ENCODE measurements around the gene PDE4A. TPM values are rescaled to one million over a fixed set of nuclear protein-coding genes. Genes with fewer than 3 reads are reported as not detected.

PDE4A gene
- total and polyA plus RNA-seq, 2 of the 13 experiments (the other 11 are each of a cell fraction or from before 2014, with no cell fraction given): 1.1 to 4.1 TPM

DNA sequence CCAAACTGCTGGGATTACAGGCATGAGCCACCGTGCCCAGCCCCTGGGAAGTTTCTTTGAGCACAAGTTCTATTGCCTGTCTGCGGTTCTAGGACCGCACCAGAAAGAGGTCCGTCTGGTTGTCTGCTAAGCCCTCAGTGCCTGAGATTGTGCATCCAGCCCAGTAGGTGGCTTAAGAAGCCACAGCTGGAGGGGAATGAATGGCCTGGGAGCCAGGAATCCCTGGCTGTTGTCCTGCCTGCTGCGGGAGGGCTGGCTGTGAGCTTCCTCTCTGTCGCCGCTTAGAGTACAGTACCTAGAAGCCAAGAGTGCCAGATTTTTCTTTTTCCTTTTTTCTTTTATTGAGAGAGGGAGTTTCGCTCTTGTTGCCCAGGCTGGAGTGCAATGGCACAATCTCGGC is 35.8 kb upstream of the PDE4A start:
- peak; percentile 40 for ATAC-seq
- no TSS peak for BruUV-seq (replicated peaks)
- 22% methylated on average over 9 of the region's 9 CpGs for WGBS (ENCODE audit: low lambda C conversion rate)
- Histone ChIP-seq H3K27me3 (ENCODE audit: control insufficient read depth in 1 of 2, insufficient read depth in 2 of 2, low read length in 2 of 2) (no peaks in the 10 kb centered on the region; a peak in 1 of 5 replicates), H3K36me3 (replicated peaks in 1 of 2; ENCODE audit: control insufficient read depth in 1 of 2, insufficient read depth in 2 of 2, low read length in 2 of 2) (no peaks in the 10 kb centered on the region), H2AFZ (ENCODE audit: low read length) (no peak overlapping the region), H4K20me1 (ENCODE audit: insufficient read depth, low read length) (no peaks in the 10 kb centered on the region), H3K9me3 (ENCODE audit: low read length) (no peaks in the 10 kb centered on the region), H3K79me2 (ENCODE audit: insufficient read depth, low read length) (peaks cover 7% of the 10 kb centered on the region), H3K27ac (ENCODE audit: extremely low read length, insufficient read depth, low read length) (no peak overlapping the region), H3K4me3 (replicated peaks in 1 of 3; ENCODE audit: insufficient read depth in 1 of 3, low read depth in 2 of 3, low read length in 3 of 3) (peak overlapping the region in 1 of 3 experiments; percentile 38; a peak in 1 of 6 replicates), H3K4me2 (ENCODE audit: low read depth, low read length) (peak overlapping the region; percentile 52), H3K4me1 (ENCODE audit: insufficient read depth, low read length) (peaks cover 49% of the 10 kb centered on the region), H3K9ac (ENCODE audit: insufficient read depth, low read depth, low read length) (no peak overlapping the region)
- CTCF ChIA-PET (ENCODE audit: low intra/inter-chr PET ratio, low total read pairs): no interaction called here
- POLR2A ChIA-PET: interaction anchor here (1.6 kb wide), 1 partner anchor 113 kb away, joined by 8 read pairs; the partner anchor contains the start of gene ICAM1
- in situ Hi-C loops (cut with HindIII; ENCODE audit: extremely low pct_ligation_motif_present, low pct_unique_long_range_greater_than_20kb) (loop anchor here (5.0 kb wide), 1 partner anchor 47 kb away; the partner anchor contains the start of gene ICAM3), intact Hi-C loops (cut with micrococcal nuclease; ENCODE audit: unreplicated experiment) (no loop called here)
- FAIRE-seq: peak; percentile 50
- peak; percentile 38 for DNase-seq (ENCODE audit: low spot score)
- no peak for TF ChIP-seq PLSCR1 (CRISPR knock-in tag; IDR thresholded peaks at IDR 0.05; ENCODE audit: borderline replicate concordance)
- TF ChIP-seq, protein P1, sequence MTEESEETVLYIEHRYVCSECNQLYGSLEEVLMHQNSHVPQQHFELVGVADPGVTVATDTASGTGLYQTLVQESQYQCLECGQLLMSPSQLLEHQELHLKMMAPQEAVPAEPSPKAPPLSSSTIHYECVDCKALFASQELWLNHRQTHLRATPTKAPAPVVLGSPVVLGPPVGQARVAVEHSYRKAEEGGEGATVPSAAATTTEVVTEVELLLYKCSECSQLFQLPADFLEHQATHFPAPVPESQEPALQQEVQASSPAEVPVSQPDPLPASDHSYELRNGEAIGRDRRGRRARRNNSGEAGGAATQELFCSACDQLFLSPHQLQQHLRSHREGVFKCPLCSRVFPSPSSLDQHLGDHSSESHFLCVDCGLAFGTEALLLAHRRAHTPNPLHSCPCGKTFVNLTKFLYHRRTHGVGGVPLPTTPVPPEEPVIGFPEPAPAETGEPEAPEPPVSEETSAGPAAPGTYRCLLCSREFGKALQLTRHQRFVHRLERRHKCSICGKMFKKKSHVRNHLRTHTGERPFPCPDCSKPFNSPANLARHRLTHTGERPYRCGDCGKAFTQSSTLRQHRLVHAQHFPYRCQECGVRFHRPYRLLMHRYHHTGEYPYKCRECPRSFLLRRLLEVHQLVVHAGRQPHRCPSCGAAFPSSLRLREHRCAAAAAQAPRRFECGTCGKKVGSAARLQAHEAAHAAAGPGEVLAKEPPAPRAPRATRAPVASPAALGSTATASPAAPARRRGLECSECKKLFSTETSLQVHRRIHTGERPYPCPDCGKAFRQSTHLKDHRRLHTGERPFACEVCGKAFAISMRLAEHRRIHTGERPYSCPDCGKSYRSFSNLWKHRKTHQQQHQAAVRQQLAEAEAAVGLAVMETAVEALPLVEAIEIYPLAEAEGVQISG (CRISPR knock-in tag; IDR thresholded peaks at IDR 0.05): 0 out of 2 replicates have a peak, but pooled peaks have one; percentile 15
- TF ChIP-seq PITX1 (CRISPR knock-in tag; IDR thresholded peaks at IDR 0.05): peak; percentile 40; the same call in 1 of the 2 replicates
- no peak for TF ChIP-seq MAFG (CRISPR knock-in tag; IDR thresholded peaks at IDR 0.05)
- TF ChIP-seq CTCF (CRISPR knock-in tag; IDR thresholded peaks at IDR 0.05): peak; percentile 50
- 0 out of 4 replicates have a peak, but pooled peaks of 1 of the 2 experiments have one; percentile 12 for TF ChIP-seq NR2F1 (CRISPR knock-in tag; IDR thresholded peaks at IDR 0.05)
- TF ChIP-seq SAP130 (CRISPR knock-in tag; IDR thresholded peaks at IDR 0.05; ENCODE audit: low read depth): peak; percentile 28; the same call in 1 of the 2 replicates
- no peak for TF ChIP-seq MTF2 (CRISPR knock-in tag; IDR thresholded peaks at IDR 0.05; ENCODE audit: borderline replicate concordance)
- TF ChIP-seq, protein P2, sequence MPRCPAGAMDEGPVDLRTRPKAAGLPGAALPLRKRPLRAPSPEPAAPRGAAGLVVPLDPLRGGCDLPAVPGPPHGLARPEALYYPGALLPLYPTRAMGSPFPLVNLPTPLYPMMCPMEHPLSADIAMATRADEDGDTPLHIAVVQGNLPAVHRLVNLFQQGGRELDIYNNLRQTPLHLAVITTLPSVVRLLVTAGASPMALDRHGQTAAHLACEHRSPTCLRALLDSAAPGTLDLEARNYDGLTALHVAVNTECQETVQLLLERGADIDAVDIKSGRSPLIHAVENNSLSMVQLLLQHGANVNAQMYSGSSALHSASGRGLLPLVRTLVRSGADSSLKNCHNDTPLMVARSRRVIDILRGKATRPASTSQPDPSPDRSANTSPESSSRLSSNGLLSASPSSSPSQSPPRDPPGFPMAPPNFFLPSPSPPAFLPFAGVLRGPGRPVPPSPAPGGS (CRISPR knock-in tag; IDR thresholded peaks at IDR 0.05): no peak
- TF ChIP-seq HOXA7 (CRISPR knock-in tag; IDR thresholded peaks at IDR 0.05): no peak
- TF ChIP-seq ZMYM3 (CRISPR knock-in tag; IDR thresholded peaks at IDR 0.05): peak; percentile 39; the same call in 1 of the 2 replicates
- TF ChIP-seq KDM5B (CRISPR knock-in tag; IDR thresholded peaks at IDR 0.05; ENCODE audit: borderline replicate concordance): 0 out of 2 replicates have a peak, but pooled peaks have one; percentile 55
- no peak; the same call in 1 of the 2 replicates for TF ChIP-seq NR2F6 (IDR thresholded peaks at IDR 0.05)
- peak; percentile 38; the same call in 1 of the 2 replicates for TF ChIP-seq NR2F6 (CRISPR knock-in tag; IDR thresholded peaks at IDR 0.05)
- TF ChIP-seq PCBP1 (IDR thresholded peaks at IDR 0.05; ENCODE audit: borderline replicate concordance, low read depth, low read length): no peak
- TF ChIP-seq ZKSCAN1 (IDR thresholded peaks at IDR 0.05; ENCODE audit: low read length): 0 out of 2 replicates have a peak, but pooled peaks have one; percentile 29
